GM21367 (cell line): ENCODE results near the gene SHMT2.
A peak's percentile ranks its signal among the peaks of the same experiment; 100 is the strongest.

Experiments
- ATAC-seq: cut with Tn5 transposase; IDR thresholded peaks from one replicate; pipeline ENCODE4 v1.9.1; 2021; ENCODE audit not compliant: unreplicated experiment

SHMT2 gene

DNA sequence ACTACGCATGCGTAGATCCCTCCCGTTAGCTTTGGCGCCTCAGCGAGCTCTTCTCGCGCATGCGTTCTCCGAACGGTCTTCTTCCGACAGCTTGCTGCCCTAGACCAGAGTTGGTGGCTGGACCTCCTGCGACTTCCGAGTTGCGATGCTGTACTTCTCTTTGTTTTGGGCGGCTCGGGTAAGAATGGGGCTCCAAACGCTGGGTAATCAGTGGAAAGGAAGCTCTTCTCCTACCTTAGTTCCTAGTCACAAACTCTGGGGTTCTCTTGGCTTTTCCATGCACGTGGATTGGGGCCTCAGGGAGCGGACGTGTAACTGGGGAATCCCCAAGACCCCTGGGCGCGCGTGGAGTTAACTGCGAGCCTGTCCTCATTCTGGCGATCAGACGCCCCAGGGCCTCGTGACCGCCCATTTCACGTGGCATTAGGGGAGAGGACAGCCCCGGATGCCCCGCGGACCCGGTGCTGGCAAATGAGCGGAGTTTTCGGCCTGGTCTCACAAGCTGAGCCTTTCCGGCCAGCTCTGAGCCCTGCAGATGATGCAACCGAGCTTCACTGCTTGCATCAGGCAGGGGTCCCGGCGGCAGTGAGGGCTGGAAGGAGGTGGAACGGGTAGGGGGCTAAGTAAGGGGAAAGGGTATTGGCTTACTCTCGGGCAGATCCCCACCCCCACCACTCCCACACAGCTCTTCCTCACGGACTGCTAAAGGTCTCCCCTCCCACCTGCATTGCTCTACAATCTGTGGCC is at the start of gene SHMT2:
TSS of gene SHMT2 (plus strand) at position 78 of the 747 bp plus-strand sequence. CDS start at position 146, 68 bp downstream.
- ATAC-seq = peak; percentile 51

DNA sequence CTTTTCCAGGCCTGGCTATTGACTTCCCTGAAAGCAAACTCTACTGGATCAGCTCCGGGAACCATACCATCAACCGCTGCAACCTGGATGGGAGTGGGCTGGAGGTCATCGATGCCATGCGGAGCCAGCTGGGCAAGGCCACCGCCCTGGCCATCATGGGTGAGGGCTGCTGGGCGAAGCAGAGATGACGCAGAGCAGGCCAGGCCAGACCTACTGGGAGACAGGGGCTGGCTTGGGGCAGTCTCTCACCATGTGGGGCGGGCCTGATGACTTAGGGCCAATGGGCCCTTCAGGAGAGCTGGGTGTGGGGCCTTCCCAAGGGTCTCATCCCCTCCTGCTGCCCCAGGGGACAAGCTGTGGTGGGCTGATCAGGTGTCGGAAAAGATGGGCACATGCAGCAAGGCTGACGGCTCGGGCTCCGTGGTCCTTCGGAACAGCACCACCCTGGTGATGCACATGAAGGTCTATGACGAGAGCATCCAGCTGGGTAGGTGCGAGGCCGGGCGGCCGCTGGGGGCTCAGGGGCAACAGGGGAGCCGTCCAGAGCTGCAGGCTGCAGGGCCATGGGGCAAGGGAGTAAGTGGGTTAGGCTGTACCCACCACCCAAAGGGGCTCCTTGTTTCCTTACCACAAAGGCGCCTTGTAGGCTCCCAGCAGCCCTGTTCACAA is 49.1 kb upstream of the SHMT2 start:
- ATAC-seq = no peak

DNA sequence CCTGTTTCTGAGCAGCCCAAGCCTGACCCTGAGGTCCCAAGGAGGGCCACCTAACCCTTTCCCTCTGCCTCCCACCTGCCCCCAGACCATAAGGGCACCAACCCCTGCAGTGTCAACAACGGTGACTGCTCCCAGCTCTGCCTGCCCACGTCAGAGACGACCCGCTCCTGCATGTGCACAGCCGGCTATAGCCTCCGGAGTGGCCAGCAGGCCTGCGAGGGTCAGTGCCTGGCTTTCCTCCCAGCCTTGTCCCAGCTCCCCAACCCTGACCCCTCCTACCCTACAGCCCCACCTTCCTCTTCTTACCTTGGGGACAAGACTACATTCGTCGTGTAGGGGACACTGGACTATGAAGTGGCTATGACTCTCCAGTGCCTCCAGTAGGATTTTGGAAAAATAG is 48.4 kb upstream of the SHMT2 start:
- no peak for ATAC-seq

DNA sequence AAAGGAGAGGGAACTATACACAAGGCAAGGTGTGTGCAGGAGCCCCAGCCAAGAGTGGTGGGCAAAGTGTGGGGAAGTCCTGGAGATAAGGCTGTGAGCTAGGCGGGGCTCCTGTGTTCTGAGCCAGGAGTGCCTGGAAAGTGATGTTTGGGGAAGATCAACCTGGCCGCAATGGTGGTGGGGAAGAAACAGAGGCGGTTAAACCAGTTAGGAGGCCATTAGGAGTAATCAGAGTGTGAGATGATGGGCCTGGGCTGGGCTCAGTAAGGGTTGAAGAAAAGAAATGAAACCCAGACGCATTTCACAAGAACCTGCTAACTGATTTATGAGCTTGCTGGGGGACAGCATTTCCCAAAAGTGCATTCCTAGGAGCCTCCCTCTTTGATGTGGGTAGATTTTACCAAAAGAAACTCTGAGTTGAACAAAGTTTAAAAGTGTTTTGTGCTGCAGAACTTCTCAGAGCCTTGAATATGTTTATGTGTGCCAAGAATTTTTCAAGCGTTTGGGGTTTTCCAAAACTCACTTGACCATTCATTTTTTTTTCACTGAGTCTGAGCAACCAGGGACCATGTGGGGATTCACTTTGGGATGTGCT is 47.9 kb upstream of the SHMT2 start:
- no peak for ATAC-seq

DNA sequence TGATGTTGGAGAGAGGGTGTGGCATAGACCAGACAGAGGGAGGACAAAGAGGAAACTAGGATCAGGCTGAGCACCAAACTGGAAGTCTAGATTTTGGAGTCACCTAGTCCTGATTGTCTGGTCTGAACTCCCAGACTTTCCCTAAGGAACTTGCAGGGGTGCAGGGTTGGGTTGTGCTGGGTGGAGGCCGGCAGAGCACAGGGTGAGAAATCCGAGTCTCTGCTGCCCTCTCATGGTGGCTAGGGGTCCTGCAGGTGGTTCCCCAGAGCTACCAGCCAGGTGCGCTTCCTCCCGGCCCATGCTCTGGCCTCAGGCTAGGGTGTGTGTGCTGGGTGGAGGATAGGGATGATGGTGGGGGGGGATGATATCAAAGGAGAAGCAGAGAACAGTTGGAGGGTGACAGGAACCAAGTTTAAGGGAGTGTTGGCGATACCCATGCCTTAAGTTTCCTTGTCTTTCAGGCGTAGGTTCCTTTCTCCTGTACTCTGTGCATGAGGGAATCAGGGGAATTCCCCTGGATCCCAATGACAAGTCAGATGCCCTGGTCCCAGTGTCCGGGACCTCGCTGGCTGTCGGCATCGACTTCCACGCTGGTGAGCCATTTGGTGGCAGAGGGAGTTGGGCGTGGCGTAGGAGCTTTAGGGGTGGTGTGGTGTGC is 46.5 kb upstream of the SHMT2 start:
- peak; percentile 58 for ATAC-seq

DNA sequence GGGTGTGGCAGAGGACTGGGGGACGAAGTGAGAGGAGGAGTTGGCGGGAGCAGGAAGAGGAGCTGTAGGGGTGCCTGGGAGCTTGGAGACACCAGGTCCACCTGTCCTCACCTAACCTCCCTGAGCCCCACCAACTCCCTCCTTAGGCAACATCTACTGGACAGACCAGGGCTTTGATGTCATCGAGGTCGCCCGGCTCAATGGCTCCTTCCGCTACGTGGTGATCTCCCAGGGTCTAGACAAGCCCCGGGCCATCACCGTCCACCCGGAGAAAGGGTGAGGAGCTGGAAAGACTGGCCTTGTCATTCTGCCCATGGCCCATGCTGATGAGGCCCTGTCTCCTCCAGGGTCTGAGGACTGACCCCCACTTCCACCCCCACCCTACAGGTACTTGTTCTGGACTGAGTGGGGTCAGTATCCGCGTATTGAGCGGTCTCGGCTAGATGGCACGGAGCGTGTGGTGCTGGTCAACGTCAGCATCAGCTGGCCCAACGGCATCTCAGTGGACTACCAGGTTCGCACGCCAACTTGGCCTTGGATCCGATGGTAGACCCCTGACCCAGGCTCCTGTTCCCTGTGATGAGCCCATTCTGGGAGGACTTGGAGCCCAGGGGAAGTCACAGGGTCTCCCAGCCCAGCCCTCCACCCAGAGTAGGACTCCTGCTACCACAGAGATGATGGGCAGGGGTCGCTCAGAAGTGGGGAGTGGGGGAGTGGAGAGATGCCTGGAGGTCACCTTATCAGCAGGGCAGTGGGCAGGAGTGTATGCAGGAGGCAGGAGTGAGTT is 45.4 kb upstream of the SHMT2 start:
- no peak for ATAC-seq

DNA sequence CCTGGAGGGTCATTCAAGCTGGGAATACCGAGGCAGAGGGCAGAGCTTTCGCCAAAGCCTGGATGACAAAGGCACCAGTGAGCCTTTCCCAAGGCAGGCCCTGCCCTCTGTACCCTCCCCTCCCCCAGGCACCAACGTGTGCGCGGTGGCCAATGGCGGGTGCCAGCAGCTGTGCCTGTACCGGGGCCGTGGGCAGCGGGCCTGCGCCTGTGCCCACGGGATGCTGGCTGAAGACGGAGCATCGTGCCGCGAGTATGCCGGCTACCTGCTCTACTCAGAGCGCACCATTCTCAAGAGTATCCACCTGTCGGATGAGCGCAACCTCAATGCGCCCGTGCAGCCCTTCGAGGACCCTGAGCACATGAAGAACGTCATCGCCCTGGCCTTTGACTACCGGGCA is 44.1 kb upstream of the SHMT2 start:
- no peak for ATAC-seq

DNA sequence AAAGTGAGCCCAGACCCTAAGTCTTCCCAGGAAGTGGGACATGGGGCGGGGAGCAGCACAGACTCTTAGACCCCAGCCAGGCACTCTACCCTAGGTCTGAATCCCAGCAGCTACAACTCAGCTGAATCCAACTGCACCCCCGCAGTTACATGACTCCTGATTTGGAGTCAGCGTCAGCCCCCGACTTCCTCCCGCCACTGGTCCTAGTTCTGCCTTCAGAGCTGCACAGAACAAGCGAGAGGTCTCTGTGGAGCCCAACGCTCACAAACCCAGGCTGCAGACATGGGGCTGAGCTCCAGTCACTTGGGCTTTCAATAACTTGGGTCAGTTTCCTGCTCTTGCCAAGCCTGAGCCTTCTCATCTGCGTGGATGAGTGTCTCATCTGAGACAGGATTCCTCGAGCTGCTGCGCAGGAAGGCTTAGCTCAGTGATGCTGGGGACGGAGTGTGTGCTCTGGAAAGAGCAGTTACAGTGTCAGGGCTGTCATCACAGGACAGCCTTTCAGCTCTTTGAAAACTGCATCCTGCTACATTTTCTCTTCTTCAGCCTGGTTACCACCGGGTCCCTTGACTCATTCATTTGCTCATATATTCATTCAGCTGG is 43.5 kb upstream of the SHMT2 start:
- no peak for ATAC-seq

DNA sequence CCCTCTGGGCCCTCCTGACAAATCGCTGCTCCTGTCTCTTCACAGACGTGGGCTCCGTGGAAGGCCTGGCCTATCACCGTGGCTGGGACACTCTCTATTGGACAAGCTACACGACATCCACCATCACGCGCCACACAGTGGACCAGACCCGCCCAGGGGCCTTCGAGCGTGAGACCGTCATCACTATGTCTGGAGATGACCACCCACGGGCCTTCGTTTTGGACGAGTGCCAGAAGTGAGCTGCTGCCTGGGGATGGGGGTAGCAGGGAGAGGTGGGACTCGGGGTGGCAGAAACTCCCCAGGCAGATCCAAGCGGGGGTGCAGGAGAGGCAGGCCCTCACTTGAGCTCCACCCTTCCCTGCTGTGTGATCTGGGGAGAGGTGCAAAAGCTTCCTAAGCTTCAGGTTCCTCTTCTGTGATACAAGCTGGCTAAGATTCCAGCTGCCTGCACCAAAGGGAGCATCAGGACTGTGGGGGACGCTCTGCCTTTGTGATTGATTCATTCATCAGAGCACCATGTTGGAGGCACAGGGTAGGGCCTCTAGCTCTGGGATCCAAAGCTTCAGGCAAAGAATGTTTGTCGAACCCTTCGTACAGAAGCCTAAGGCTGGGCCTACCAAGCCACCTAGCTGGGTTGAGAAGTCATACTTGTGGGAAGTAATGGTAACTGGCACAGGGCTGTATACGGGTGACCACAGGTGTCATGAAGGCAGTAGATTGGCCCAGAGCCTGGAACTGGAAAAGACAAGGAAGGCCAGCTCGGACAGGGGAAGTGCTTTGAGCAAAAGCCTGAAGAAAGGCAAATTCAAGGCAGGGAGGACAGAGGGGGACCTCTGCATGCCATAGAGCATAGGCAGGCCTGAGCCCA is 42.1 kb upstream of the SHMT2 start:
- no peak for ATAC-seq

DNA sequence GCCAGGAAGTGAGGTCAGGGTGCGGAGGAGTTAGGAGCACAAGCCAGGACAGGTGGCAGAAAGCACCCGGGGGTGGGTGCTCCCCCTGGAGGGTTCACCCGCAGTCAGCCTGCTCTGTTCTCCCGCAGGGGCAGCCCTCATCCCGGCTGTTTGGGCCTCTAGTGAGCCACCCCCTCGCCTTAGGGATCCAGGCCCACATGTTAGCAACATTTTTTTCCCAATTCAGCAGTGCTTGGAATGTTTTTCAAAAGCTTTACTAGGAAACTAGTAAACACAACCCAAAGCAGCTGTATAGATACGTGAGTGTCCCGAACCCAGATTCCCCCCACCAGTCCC is 41.5 kb upstream of the SHMT2 start:
- ATAC-seq = no peak

DNA sequence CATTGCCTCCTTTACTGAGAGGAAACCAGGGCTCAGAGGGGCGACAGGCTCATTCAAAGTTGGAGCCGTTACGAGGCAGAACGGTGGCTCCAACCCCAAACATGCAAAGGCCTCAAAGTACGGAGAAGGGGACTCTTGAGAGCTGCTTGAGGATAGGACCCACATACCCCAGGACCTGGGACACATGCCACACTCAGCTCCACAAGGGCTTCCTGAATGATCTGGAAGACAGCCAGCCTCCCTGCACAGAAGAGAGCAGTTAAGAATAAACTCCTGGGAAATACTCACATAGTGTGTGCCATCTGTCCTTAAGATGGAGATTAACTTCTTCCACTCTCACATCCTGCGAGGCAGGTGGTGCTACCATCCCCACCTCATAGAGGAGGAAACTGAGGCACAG is 39.5 kb upstream of the SHMT2 start:
- no peak for ATAC-seq

DNA sequence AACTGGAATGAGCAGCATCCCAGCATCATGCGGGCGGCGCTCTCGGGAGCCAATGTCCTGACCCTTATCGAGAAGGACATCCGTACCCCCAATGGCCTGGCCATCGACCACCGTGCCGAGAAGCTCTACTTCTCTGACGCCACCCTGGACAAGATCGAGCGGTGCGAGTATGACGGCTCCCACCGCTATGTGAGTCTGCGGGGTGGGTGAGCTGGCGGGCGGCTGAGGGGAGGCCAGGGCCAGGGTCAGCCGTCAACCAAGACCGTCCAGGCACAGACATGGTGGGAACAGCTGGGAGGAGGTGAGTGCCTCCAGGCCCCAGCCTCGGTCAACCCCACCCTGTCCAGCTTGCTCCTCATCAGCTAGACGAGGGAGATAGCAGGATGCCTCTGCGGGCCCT is 38.7 kb upstream of the SHMT2 start:
- no peak for ATAC-seq

DNA sequence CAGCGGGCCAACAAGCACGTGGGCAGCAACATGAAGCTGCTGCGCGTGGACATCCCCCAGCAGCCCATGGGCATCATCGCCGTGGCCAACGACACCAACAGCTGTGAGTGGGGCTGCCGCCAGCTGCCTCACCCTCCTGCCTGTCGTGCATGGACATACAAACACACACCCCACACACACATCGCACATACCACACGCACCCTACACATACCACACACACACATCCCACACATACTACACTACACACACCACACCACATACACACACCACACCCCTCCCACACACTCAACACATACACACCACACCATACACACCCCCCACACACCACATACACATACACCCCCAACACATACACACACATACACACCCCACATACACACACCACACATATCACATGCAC is 38.1 kb upstream of the SHMT2 start:
- no peak for ATAC-seq

DNA sequence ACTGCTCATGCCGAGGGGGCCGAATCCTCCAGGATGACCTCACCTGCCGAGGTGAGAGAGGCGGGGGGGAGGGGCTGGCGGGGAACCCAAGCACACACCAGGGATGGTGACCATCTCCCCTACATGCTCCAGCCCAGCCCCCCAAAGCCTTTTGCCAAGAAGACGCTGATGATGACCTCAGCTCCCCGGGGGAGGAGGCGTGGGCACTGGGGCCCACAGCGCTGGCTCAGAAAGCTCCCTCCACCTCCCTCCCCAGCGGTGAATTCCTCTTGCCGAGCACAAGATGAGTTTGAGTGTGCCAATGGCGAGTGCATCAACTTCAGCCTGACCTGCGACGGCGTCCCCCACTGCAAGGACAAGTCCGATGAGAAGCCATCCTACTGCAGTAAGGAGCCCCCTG is 36.6 kb upstream of the SHMT2 start:
- ATAC-seq = no peak

DNA sequence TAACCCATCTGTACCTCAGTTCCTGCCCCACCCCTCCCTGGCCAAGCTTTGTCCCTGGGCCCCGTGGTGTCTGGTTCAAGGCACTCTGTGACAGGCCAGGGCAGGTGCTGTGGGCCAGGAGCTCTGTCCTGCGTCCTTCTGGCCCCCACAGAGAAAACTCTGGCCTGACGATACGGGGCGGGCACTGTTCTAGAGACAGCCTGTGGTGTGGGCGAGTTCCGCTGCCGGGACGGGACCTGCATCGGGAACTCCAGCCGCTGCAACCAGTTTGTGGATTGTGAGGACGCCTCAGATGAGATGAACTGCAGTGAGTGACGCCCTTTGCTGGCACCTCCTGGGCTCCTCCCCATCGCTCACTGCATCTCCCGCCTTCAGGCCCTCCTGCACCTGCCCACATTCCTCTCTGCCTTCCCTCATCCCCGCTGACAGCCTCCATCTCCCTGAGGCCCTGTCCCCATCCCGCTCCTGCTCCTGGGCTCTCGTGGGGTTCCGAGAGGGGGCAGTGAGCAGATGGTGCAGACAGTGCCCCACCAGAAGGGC is 35.7 kb upstream of the SHMT2 start:
- ATAC-seq = no peak

DNA sequence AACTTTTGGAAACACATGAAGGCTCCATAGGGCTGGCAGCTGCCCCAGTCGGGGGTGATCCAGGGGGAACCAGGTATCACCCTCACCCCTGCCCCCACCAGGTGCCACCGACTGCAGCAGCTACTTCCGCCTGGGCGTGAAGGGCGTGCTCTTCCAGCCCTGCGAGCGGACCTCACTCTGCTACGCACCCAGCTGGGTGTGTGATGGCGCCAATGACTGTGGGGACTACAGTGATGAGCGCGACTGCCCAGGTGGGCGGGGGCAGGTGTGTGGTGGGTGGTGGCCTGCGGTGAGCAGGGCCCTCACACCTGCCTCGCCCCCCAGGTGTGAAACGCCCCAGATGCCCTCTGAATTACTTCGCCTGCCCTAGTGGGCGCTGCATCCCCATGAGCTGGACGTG is 35.3 kb upstream of the SHMT2 start:
- no peak for ATAC-seq

DNA sequence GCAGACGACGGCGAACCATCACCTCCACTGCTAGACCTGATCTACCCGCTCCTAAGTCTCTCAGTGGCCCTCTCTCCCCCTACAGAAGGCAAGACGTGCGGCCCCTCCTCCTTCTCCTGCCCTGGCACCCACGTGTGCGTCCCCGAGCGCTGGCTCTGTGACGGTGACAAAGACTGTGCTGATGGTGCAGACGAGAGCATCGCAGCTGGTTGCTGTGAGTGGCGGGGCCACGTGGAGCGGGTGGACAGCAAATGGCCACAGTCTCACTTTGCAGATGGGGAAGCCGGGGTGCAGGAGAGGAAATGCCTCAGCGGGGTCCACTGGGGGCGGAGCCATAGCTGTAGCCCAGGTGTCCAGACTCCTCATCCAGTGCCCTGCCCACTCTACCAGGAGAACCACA is 34.3 kb upstream of the SHMT2 start:
- no peak for ATAC-seq

DNA sequence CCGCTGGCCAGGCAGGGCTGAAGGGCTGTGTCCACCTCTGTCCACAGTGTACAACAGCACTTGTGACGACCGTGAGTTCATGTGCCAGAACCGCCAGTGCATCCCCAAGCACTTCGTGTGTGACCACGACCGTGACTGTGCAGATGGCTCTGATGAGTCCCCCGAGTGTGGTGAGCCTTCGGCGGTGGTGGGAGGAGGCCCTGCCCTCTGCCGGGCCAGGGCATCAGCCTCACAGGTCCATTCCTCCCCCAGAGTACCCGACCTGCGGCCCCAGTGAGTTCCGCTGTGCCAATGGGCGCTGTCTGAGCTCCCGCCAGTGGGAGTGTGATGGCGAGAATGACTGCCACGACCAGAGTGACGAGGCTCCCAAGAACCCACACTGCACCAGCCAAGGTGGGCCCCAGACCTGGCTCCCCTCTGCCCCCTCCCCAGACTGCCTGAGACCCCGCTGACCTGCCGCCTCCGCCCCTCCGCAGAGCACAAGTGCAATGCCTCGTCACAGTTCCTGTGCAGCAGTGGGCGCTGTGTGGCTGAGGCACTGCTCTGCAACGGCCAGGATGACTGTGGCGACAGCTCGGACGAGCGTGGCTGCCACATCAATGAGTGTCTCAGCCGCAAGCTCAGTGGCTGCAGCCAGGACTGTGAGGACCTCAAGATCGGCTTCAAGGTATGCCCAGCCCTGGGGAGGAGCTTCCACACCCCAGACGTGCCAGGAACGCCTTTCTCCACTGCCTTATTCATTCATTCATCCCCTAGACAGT is 33.7 kb upstream of the SHMT2 start:
- no peak for ATAC-seq

DNA sequence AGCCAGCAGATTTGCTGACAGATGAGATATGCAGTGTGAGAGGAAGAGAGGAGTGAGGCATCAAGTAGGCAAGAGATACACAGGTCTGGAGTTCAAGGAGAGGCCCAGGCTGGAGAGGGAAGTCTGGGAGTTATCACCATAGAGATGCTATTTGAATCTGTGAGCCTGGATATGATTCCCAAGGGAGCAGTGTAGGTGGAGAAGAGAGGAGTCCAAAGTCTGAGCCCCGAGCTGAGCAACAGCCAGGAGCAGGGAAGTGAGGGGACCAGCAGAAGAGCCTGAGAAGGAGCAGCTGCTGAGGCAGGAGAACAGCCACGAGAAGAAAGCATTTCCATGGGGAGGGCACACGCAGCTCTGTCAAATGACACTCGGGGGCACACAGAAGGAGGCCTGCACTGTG is 33.1 kb upstream of the SHMT2 start:
- ATAC-seq = no peak
